Middle frontal gyrus (tissue), 1 donor: ENCODE results near the gene KRT86.
"Not testable (repeated sequence)": the region's sequence is repeated elsewhere in the genome, so short reads cannot be mapped to it uniquely, and the experiment has no call there.

Experiments
- DNase-seq: peaks from one replicate; pipeline ENCODE4 v3.0.0-alpha.2; 2015; ENCODE audit warnings: low spot score; ENCODE audit errors: extremely low spot score

KRT86 gene

GRCh38 chr12:52238916-52239646 is 35.4 kb upstream of the KRT86 start:
- no peak for DNase-seq

GRCh38 chr12:52239767-52240166 is 34.7 kb upstream of the KRT86 start:
- DNase-seq, result no peak

- DNase-seq, result not testable (repeated sequence)
Measured at GRCh38 chr12:52240247-52240646, 34.2 kb upstream of the KRT86 start.

- no peak for DNase-seq
Measured at GRCh38 chr12:52241205-52241842, 33.1 kb upstream of the KRT86 start.

GRCh38 chr12:52242442-52243258 is 31.8 kb upstream of the KRT86 start:
- DNase-seq, result no peak

GRCh38 chr12:52243259-52243855 is 31.1 kb upstream of the KRT86 start:
- no peak for DNase-seq

GRCh38 chr12:52243856-52244614 is 30.4 kb upstream of the KRT86 start:
- no peak for DNase-seq

- DNase-seq, result no peak
Measured at GRCh38 chr12:52244615-52244994, 29.8 kb upstream of the KRT86 start.

GRCh38 chr12:52245259-52245961 is 29.0 kb upstream of the KRT86 start:
- no peak for DNase-seq

GRCh38 chr12:52245962-52246569 is 28.4 kb upstream of the KRT86 start:
- no peak for DNase-seq

- DNase-seq, result no peak
Measured at GRCh38 chr12:52246720-52247621, 27.5 kb upstream of the KRT86 start.

GRCh38 chr12:52247622-52248540 is 26.6 kb upstream of the KRT86 start:
- no peak for DNase-seq

GRCh38 chr12:52248541-52249461 is 25.6 kb upstream of the KRT86 start:
- DNase-seq, result peak; percentile 8

GRCh38 chr12:52249511-52250047 is 24.9 kb upstream of the KRT86 start:
- DNase-seq, result no peak

- no peak for DNase-seq
Measured at GRCh38 chr12:52250048-52250990, 24.1 kb upstream of the KRT86 start.
